Glutamatergic neuron (in vitro differentiated cells): ENCODE data around the gene TAP1. TPM values are rescaled to one million over a fixed set of nuclear protein-coding genes. Genes with fewer than 3 reads are reported as not detected.

ENCODE experiments used
- DNase-seq: peaks from one replicate; pipeline ENCODE4 v3.0.0; 2022
- H3K27ac Mint-ChIP-seq: one replicate; pipeline ENCODE4 v1.8.0; 2020; ENCODE audit warnings: mild to moderate bottlenecking, mixed read lengths, inconsistent platforms; ENCODE audit not compliant: unreplicated experiment
- H3K27me3 Mint-ChIP-seq: one replicate; pipeline ENCODE4 v1.8.0; 2020; ENCODE audit warnings: mild to moderate bottlenecking, moderate library complexity, mixed read lengths, inconsistent platforms; ENCODE audit not compliant: unreplicated experiment
- H3K36me3 Mint-ChIP-seq: one replicate; pipeline ENCODE4 v1.8.0; 2020; ENCODE audit warnings: mild to moderate bottlenecking, mixed read lengths, inconsistent platforms; ENCODE audit not compliant: unreplicated experiment
- H3K4me1 Mint-ChIP-seq: one replicate; pipeline ENCODE4 v1.8.0; 2020; ENCODE audit warnings: mild to moderate bottlenecking, low read depth, mixed read lengths, inconsistent platforms; ENCODE audit not compliant: unreplicated experiment
- H3K4me3 Mint-ChIP-seq: one replicate; pipeline ENCODE4 v1.8.0; 2020; ENCODE audit warnings: mild to moderate bottlenecking, mixed read lengths, inconsistent platforms; ENCODE audit not compliant: unreplicated experiment
- H3K9me3 Mint-ChIP-seq: one replicate; pipeline ENCODE4 v1.8.0; 2020; ENCODE audit warnings: mild to moderate bottlenecking, moderate library complexity, mixed read lengths, inconsistent platforms; ENCODE audit not compliant: unreplicated experiment
- total RNA-seq: library from RNA; stranded (reverse); fragmentation: NEBNext Ultra II Directional; extraction: Animal tissue kit (Norgen Biotek cat#: 25700); gene quantifications from one replicate; pipeline ENCODE4 v1.2.1, GENCODE V29; 2021; ENCODE audit not compliant: unreplicated experiment
- TF ChIP-seq, protein P1 (sequence below): fragments of 200-600 bp; sonication (generic); IDR thresholded peaks from one replicate; pipeline ENCODE4 v1.5.0; 2021; ENCODE audit not compliant: partially characterized antibody, unreplicated experiment

TAP1 gene
- total RNA-seq, 1 donor from 2014 or later, result 0.25 TPM

DNA sequence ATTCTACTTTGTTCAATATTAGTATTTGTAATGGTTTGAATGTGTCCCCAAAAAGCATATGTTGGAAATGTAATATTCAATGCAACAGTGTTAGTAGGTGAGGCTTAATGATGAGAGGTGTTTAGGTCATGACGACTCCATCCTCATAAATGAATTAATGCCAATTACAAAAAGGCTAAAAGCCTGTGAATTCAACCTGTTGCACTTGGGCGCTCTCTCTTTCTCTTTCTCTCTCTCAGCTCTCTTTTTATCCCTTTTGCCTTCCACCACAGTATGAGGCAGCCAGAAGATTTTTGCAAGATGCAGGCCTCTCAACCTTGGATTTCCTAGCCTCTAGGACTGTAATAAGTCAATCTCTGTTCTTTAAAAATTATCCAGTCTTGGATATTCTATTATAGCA, 35.1 kb upstream of the TAP1 start:
- TF ChIP-seq, protein P1, sequence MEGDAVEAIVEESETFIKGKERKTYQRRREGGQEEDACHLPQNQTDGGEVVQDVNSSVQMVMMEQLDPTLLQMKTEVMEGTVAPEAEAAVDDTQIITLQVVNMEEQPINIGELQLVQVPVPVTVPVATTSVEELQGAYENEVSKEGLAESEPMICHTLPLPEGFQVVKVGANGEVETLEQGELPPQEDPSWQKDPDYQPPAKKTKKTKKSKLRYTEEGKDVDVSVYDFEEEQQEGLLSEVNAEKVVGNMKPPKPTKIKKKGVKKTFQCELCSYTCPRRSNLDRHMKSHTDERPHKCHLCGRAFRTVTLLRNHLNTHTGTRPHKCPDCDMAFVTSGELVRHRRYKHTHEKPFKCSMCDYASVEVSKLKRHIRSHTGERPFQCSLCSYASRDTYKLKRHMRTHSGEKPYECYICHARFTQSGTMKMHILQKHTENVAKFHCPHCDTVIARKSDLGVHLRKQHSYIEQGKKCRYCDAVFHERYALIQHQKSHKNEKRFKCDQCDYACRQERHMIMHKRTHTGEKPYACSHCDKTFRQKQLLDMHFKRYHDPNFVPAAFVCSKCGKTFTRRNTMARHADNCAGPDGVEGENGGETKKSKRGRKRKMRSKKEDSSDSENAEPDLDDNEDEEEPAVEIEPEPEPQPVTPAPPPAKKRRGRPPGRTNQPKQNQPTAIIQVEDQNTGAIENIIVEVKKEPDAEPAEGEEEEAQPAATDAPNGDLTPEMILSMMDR, result no peak
- Mint-ChIP-seq H3K36me3 (no peaks in the 10 kb centered on the region), H3K9me3 (no peaks in the 10 kb centered on the region), H3K4me1 (no peaks in the 10 kb centered on the region), H3K27ac (no peak overlapping the region), H3K4me3 (no peak overlapping the region), H3K27me3 (no peaks in the 10 kb centered on the region)
- DNase-seq, result no peak

DNA sequence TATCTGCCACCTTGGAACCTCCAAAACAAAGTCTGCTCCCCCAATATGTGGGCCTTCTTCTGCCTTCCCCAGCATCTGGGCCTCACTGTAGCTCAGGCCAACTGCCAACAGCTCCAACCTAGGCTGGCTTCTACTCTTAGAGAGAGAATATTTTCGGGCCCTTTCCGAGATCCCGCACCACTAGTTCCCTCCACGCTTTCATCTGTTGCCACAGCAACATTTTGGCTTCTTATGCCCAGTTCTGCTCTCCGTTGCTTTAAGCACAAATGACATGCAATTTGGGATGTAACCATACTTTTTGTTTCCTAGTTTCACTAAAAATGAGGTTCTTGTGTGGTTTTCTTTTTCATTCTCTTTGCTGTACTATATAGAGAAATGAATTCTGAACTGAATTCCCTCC, 34.1 kb upstream of the TAP1 start:
- H3K4me3 Mint-ChIP-seq, result no peak overlapping the region
- TF ChIP-seq, protein P1, result no peak
- no peaks in the 10 kb centered on the region for H3K9me3 Mint-ChIP-seq
- H3K27ac Mint-ChIP-seq, result no peak overlapping the region
- H3K27me3 Mint-ChIP-seq, result no peaks in the 10 kb centered on the region
- H3K4me1 Mint-ChIP-seq, result no peaks in the 10 kb centered on the region
- no peaks in the 10 kb centered on the region for H3K36me3 Mint-ChIP-seq
- no peak for DNase-seq

DNA sequence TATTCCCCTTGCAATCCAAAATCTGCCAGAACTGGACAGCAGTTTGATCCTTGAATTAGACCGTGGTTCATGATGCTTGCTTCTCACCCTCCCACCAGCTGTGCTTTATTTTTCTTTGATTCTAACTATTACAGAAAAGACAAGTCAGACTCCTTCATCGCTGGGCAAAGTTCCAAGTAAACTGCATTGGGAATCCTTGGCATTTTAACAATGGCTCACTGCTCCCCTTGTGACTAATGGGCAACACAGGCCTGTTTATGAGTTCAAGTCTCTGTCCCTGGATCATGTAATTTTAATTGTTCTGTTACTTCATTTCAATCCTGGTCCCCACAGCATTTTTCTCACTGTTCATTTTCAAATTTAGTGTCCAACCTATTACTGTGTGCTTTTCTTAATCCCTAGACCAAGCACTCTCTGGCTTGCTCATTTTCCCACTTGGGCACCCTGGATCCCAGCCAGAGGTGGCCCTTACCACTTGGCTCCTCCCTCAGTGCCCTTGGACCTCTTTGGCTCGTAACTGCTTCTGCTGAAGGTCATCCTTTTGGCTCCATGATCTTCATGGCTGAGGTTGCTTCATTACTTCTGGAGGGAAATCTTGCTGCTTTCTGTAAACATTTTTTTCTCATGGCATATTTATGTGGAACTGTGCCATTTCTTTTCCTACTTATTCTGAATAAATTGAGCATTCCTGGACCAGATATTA, 33.3 kb upstream of the TAP1 start:
- Mint-ChIP-seq H3K27me3 (no peaks in the 10 kb centered on the region), H3K9me3 (no peaks in the 10 kb centered on the region), H3K27ac (no peak overlapping the region), H3K36me3 (no peaks in the 10 kb centered on the region), H3K4me3 (no peak overlapping the region), H3K4me1 (no peaks in the 10 kb centered on the region)
- DNase-seq, result no peak
- TF ChIP-seq, protein P1, result no peak

DNA sequence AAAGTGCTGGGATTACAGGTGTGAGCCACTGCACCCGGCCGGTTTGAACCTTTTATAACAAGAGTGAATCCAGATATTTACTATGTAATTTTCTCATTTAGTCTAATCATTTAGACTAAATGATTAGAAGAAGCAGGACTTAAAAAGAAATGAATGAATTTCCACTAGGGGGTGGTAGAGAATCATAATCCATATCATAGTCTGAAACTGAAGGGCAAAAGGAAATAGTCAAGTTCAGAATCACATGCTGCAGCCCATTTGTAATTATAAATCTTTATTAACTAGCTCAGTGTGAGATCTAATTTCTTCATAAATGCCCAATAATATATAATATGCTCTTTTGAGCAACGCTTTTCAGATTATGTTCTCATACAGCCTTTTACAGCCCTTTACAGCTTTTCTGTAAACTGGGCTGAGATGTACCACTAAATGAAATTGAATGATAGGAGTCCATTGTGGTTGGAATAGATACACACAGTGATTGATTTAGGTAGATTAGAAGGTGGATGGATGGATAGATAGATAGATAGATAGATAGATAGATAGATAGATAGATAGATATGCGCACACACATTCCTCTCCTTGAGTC, 32.3 kb upstream of the TAP1 start:
- no peaks in the 10 kb centered on the region for H3K27me3 Mint-ChIP-seq
- H3K4me3 Mint-ChIP-seq, result no peak overlapping the region
- DNase-seq, result no peak
- TF ChIP-seq, protein P1, result peak; percentile 58
- H3K27ac Mint-ChIP-seq, result no peak overlapping the region
- H3K4me1 Mint-ChIP-seq, result no peaks in the 10 kb centered on the region
- H3K36me3 Mint-ChIP-seq, result no peaks in the 10 kb centered on the region
- H3K9me3 Mint-ChIP-seq, result peaks cover 2% of the 10 kb centered on the region

DNA sequence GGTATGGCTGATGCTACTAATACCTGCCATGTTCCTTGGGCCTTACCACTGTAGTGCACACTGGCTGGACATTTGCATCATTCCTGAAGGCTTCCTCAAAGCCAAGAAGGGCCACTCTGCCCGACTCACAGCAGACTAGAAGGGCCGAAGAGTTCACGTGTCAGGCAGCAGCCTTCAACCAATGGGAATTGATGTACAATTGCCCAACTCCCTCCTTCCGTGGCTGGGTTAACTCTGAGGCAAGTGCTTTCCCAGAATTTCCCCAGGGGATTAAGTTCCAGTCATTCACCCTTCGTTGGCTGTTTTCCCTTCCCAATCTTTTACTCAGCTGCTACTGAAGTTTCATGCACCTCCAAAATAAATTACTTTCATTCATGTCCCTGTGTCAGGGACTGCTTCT, 30.3 kb upstream of the TAP1 start:
- H3K36me3 Mint-ChIP-seq, result no peaks in the 10 kb centered on the region
- DNase-seq, result no peak
- TF ChIP-seq, protein P1, result no peak

More for the DNA sequence above, 30.3 kb upstream of the TAP1 start:
- H3K27me3 Mint-ChIP-seq, result no peaks in the 10 kb centered on the region
- H3K27ac Mint-ChIP-seq, result no peak overlapping the region
- H3K9me3 Mint-ChIP-seq, result peaks cover 2% of the 10 kb centered on the region
- H3K4me3 Mint-ChIP-seq, result no peak overlapping the region
- no peaks in the 10 kb centered on the region for H3K4me1 Mint-ChIP-seq
